H1 (cell line): ENCODE data around the gene CHD6. TPM values are rescaled to one million over a fixed set of nuclear protein-coding genes. Genes with fewer than 3 reads are reported as not detected.

Experiments used
- CBX8 ChIP-seq: fragments of 300-800, 300-1000 bp; sonication (generic); IDR thresholded peaks from 2 replicates; pipeline ENCODE4 v1.7.1; 2016; ENCODE audit warnings: low read depth, low read length, borderline replicate concordance
- CEBPB ChIP-seq: IDR thresholded peaks from 2 replicates; pipeline ENCODE4 v1.6.1; 2012; ENCODE audit warnings: low read depth, low read length
- CHD7 ChIP-seq: fragments of 300-600 bp; sonication (generic); IDR thresholded peaks from 2 replicates; pipeline ENCODE4 v1.7.1; 2012; ENCODE audit warnings: low read length, moderate library complexity, mild to moderate bottlenecking, inconsistent platforms; ENCODE audit not compliant: insufficient replicate concordance
- GTF2F1 ChIP-seq: IDR thresholded peaks from 2 replicates; pipeline ENCODE4 v1.6.1; 2012; ENCODE audit warnings: low read depth, low read length, improper control_type of control experiment, borderline replicate concordance
- POLR2AphosphoS5 ChIP-seq: IDR thresholded peaks from 2 replicates; pipeline ENCODE4 v1.6.1; 2011; ENCODE audit warnings: low read depth, low read length
- SAP30 ChIP-seq: fragments of 300-600 bp; sonication (generic); IDR thresholded peaks from 2 replicates; pipeline ENCODE4 v1.7.1; 2012; ENCODE audit warnings: low read length, moderate library complexity, mild to moderate bottlenecking, inconsistent platforms; ENCODE audit not compliant: insufficient read depth, insufficient replicate concordance
- SIRT6 ChIP-seq: IDR thresholded peaks from one replicate; pipeline ENCODE4 v1.7.1; 2012; ENCODE audit warnings: low read length, inconsistent platforms
- SIX5 ChIP-seq: IDR thresholded peaks from 2 replicates; pipeline ENCODE4 v1.6.1; 2011; ENCODE audit warnings: mild to moderate bottlenecking, low read depth, low read length
- YY1 ChIP-seq: IDR thresholded peaks from 2 replicates; pipeline ENCODE4 v1.6.1; 2011; ENCODE audit warnings: low read depth, mild to moderate bottlenecking, low read length
- ZNF274 ChIP-seq: IDR thresholded peaks from 2 replicates; pipeline ENCODE4 v1.7.0; 2012; ENCODE audit warnings: low read length, borderline replicate concordance; ENCODE audit errors: extremely low read depth
- polyA plus RNA-seq, 7 experiments: library from polyadenylated mRNA; depleted of rRNA in 3 of 7; stranded (reverse) in 5 of 7; unstranded in 2 of 7; fragments of >200 nt in 5 of 7; fragments of 200-250 nt in 2 of 7; gene quantifications; 1 replicate in 5 of 7; 2 replicates in 1 of 7; 4 replicates in 1 of 7; pipeline versions ENCODE4 v1.2.1 to v1.2.3, GENCODE V29; 2011 to 2013; ENCODE audit warnings: missing spikeins in 2 of 7, mixed read lengths in 2 of 7
- total RNA-seq: library from RNA; stranded (reverse); fragmentation: NEBNext Ultra II Directional; extraction: Animal tissue kit (Norgen Biotek cat#: 25700); gene quantifications from 2 replicates; pipeline ENCODE4 v1.2.1, GENCODE V29; 2021

The CHD6 gene
- total and polyA plus RNA-seq, 2 of the 8 experiments (the other 6 are each of a cell fraction or from before 2014, with no cell fraction given): 11.1 to 62.9 TPM

DNA sequence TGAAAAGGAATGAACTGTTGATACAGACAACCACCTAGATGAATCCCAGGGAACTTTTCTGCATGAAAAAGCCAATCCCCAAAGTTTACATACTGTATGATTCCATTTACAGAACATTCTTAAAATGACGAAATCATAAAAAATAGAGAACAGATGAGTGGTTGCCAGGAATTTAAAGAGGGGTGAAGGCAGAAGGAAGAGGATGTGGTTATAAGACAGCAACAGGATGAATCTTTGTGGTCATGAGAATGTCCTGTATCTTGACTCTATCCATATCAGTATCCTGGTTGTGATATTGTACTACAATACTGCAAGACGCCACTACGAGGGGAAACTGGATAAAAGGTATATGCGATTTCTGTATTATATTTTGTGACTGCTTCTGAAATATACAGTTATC, 181.5 kb downstream of the CHD6 start (continued):
- no peak for TF ChIP-seq CHD7
- TF ChIP-seq CBX8: no peak
- no peak for TF ChIP-seq SIX5
- no peak for TF ChIP-seq POLR2AphosphoS5
- TF ChIP-seq YY1: no peak
- no peak for TF ChIP-seq GTF2F1
- no peak for TF ChIP-seq SIRT6
- TF ChIP-seq ZNF274: no peak
- no peak for TF ChIP-seq SAP30
- no peak for TF ChIP-seq CEBPB
